HG02571 (cell line): Measurements from ENCODE around the gene ALPI.
"Not testable (repeated sequence)": the region's sequence is repeated elsewhere in the genome, so short reads cannot be mapped to it uniquely, and the experiment has no call there.

ENCODE experiments used
- ATAC-seq: cut with Tn5 transposase; IDR thresholded peaks from one replicate; pipeline ENCODE4 v1.9.1; 2021; ENCODE audit warnings: mild to moderate bottlenecking, moderate library complexity; ENCODE audit not compliant: unreplicated experiment

The ALPI gene

DNA sequence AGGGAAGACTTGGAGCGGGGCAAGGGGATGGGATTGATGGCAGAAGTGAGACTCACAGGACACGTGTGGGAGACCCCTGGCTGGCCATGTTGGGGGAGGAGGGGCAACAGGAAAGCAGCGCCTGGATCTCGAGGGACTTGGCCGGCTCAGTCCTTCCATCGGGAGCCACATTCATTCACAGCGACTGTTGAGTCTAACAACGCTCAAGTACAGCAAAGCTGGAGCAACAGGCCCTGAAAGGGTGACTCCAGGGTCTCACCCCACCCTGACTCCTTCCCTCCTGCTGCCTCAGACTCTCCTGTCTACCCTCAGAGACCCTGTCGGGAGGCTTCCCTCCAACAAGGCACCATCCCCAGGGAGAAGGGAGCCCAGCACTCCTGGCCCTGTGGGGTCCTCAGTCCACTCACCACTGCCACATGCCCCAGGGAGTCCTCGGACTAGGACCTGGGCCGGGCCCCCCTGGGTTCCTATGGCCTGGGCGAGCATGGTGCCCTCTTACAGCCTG, 14.8 kb upstream of the ALPI start:
- ATAC-seq, result no peak

DNA sequence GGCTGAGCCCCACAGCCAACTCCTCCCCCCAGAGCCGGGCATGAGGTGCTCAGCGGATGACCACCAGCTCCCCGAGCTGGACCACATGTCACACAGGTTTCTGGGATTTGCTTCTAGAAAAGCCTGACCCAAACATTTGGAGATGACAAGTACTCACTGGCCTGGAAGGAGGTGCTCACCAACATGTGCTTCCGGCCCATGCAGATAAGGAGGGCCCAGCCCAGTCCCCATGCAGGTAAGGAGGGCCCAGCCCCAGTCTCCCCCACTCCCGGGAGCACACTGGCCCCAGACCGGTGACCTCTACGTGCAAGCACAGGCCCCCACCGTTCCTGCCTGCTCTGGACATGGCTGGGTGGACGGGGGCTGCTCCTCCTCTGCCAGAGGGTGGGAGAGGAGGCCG, 14.0 kb upstream of the ALPI start:
- ATAC-seq, result not testable (repeated sequence)

DNA sequence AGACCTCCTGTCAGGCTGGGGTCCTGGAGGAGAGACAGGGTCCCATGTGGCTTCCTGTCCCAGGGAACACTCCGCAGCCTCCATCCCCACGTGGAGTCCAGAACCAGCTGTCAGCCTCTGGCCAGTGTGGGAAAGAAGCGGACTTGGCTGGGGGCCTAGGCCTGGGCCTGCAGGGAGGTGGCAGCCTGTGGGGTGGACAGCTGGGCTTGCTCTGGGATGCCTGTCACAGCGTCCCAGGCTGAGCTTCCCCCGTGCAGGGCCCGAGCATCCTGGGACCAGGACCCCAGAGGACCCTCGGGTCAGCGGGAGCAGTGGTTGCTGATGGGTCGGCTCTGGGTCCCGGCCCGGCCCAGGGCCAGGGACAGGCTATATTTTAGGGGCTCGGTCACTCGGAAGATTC, 13.5 kb upstream of the ALPI start:
- not testable (repeated sequence) for ATAC-seq

DNA sequence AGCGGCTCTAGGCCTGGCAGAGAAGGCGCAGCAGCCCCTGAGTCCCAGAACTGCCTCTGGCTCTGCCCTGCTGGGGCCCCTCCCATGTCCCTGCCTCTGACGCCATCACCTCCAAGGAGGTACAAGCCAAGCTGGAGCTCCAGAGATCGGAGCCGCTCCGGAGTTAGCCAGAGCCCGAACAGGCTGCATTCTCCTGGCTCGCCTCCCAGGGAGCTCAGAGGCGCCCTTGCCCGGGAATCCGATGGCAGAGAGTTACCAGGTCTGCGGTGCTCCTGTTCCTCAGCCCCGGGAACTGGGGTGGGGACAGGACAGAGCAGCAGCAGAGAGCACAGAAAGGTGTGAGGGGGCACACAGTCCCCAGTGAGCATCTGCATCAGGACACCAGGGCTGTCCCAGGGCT, 12.9 kb upstream of the ALPI start:
- ATAC-seq, result not testable (repeated sequence)

DNA sequence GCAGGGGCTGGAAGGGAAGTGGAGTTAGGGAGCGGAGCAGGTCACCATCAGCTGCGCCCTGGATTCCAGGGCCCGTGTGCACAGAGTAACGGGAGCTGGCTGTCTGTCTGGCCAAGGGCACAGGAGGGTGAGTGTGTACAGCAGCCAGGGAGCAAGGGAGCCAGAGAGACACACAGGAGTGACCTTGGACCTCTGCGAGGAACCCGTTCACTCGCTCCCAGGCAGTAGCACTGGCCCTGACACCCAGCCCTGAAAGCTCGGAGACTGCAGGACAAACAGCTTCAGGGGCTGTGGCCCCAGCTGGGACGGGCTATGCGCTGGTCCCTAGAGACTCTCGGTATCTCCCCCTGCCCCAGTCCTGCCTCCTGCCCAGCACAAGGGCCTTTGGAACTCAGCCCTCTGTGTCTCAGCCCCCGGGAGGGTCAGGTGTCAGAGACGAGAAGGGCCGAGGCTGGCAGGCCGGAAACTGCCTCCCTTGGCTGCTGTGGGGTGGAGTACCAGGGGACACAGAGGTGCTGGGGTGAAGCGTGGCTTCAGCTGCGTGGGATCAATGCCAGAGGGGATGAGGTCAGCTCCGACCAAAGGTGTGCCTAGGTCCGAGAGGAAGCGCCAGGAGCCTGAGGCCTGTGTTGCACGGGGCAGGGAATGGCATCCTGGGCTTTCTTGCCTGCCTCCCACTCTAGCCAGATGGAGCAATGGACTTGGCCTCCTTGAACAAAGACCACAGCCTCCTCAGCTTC, 12.1 kb upstream of the ALPI start:
- not testable (repeated sequence) for ATAC-seq

DNA sequence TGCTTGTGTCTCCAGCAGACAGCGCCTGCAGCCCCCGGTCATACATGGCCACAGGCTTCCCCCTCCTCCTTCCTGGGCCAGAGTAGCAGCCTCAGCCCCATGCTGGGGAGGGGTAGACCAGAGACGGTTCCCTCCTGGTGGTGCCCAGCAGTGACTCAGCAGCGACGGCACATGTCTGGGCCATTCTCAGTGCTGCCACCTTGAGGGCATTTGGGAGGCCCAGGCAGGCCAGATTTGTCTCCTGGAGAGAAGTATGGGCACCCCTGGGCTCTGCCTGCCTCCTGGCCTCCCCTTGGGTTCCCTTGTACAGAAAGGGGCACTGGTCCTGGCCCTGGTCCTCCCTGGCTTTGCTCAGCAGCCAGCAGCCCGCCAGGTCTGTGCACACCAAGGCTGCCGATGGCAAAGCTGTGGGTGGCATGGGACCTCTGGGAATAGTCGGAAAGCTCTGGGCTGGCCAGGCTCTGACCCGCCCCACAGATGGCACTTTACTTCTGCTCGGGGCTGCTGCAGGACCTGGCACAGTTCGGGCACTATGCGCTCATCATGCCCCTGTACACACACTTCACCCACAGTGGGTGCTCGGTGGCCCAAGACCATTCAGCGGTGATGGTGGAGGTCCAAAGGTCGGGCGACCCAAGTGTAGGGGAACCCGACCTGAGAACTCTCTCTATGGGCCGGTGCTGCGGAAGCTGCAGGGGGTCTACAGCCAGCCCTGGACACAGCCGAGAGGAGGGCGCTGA, 11.4 kb upstream of the ALPI start:
- ATAC-seq, result no peak

DNA sequence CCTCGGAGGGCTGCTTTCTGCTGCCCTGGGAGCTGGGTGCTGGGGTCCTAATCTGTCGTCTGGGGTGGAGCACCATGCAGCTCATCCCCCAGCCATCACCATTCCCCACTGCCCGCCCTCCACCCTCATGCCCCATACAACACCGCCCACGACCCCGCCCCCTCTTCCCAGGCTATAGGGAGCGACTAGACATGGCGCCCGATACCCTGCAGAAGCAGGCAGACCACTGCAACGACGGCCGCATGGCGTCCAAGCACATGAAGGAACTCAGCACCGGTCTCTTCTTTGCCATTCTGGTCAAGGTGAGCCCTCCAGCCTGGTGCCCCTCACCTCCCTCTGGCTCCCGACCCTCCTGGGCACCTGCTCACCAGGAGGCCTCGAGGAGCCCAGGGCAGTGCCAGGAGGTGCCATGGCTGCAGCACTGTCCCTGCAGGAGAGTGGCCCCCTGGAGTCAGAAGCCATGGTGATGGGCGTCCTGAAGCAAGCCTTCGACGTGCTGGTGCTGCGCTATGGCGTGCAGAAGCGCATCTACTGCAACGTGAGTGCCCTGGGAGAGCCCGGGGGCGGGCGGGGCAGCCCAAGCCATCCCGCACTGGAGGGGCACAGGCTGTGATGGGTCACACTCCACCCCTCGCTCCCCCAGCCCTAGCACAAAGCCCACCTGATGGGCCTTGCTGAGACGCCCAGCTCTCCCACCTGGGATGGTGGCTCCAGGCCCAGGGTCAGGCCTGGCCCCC, 10.6 kb upstream of the ALPI start:
- ATAC-seq, result not testable (repeated sequence)

DNA sequence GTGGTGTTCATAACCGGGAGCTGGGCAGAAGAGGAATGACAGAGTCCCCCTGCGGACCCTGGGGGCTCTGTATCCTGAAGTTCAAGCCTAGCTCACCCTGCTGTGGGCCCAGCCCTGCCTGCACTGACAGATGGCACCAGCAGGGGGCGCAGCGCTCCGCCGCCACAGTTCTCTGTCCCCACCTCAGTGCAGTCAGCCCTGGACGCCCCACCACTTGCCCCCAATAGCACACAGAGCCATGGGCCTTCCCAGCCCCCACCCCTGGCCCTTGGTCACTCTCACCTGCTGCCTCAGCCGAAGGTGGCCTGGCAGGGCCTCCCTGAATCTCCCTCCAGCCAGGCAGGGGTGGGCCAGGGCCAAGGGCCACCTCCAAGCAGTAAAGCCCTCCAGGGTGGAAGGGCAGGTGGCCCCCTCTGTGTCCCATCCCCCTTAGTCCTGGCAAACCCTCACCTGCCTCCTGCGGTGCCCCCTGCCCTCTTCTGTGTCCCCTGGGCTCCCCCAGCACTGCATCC, 9.6 kb upstream of the ALPI start:
- not testable (repeated sequence) for ATAC-seq

DNA sequence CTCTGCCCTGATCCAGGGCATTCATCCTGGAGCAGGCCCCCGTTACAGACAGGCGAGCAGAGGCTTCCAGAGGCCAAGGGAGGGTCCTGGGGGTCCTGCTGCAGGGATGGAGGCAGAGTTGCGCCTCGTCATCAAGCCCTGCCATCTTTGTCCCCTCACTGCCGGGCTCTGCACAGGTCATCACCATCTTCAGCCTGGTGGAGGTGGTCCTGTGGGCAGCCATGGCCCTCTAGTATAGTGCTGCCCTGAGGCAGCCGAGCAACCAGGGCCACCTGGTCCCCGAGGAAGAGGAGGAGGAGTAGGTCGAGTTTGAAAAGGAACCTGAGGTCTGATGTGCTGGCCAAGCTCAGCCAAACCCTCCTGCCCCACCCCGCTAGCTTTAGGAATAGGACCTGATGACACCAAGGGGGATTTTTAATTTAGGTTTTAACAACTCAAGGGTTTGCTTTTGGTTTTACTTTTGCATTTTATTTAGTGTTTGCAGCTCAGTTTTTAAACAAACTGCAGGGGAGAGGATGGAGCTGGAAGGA, 8.8 kb upstream of the ALPI start:
- no peak for ATAC-seq

DNA sequence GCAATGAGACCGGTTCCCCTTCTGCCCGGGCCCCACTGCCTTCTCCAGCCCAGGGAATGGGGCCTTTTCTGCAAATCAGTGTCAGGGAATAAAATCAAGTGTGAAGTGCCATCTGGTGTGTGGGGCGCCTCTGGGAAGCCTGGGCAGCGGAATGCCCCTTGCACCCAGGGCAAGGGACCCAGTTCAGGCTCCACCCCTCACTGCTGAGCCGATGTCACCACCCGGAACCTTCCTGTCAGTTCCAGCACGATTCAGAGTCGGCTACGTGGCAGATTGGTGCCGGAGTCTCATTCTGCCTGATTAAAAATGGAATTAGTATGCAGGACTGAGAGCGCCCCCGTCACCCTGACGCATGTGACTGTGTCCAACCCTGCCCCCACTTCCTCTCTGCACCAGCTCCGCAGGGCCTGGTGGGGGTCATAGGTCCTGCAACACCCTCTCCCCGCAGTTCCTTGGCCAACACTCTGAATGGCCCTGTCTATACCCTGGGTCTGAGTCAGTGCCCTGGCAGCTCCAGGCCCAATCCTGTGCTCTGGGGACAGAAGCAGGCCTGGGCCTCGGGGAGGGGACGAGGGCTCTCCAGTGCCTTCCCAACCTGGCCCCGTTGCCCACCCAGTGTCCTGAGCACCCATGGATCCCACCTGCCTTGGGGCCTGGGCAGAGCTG, 8.2 kb upstream of the ALPI start:
- no peak for ATAC-seq

DNA sequence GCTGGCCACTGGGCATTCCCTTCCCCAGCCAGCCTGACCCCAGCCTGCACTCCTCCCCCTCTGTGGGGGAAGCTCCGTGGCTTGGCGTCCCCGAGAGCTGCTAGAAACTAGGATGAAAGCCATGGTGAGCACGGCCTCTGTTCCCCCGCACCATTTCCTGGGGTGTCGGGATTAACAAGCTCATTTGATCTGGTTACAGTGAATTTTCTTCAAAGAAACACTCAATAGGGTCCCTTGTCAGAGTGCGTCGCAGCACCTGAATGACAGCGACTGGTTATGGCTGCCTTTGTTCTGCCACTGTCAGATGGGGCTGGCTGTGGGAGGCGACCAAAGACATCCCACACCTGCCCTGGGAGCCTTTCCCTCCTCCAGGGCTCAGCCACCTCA, 7.7 kb upstream of the ALPI start:
- no peak for ATAC-seq

DNA sequence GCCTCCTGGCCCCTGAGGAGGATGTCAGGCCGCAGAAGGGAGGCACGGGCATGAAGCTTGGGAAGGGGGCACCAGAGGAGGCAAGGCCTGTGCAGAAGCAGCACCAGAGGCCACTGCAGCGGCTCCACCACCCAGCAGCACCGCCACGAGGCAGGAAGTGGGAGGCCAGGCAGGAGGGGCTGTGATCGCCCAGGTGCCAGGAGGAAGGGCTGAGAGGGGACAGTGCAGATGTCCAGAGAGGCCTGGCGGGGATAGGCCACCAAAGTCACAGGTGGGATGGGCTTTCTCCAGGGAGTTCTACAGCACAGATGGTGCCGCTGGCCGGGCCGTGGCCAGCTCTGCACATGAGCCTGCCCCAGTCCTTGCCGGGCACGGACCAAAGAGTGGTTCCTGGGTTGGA, 6.0 kb upstream of the ALPI start:
- ATAC-seq, result no peak

DNA sequence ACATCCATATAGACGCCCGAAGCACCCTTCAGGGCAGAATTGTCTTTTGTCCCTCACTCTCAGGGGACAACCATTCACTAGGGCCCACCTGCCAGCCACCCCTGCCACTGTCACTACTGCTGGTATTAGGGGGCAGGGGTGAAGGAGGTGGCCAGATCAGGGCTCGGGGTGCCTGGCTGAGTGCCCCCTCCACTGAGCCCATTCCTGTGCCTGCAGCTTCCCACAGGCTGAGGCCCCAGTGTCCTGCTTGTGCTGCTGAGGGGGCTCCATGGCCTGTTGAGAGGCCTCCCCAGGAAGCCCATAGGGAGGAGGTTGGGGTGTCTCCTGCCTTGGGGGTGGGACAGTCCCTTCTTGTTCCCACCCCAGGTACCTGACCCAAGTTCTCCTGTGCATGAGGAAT, 4.3 kb upstream of the ALPI start:
- ATAC-seq, result not testable (repeated sequence)

DNA sequence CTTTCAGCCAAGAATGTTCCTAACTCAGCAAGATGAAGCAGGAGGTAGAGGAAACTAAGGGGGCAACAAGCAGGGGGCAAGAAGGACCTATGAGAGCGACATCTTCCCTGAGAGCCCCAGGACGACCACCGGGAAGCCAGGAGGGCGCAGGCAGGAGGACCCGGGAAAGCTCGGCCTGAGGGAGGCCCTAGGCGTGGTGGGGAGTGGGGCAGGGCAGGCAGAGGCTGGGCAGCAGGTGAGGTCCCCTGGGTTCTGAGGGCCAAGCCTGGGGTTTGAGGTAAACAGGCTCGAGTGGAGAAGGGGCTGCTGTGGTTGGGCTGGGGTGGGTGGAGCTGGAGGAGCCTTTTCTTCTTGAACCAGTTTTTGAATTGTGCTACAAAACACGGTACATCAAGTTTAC, 1.3 kb upstream of the ALPI start:
- ATAC-seq, result no peak

DNA sequence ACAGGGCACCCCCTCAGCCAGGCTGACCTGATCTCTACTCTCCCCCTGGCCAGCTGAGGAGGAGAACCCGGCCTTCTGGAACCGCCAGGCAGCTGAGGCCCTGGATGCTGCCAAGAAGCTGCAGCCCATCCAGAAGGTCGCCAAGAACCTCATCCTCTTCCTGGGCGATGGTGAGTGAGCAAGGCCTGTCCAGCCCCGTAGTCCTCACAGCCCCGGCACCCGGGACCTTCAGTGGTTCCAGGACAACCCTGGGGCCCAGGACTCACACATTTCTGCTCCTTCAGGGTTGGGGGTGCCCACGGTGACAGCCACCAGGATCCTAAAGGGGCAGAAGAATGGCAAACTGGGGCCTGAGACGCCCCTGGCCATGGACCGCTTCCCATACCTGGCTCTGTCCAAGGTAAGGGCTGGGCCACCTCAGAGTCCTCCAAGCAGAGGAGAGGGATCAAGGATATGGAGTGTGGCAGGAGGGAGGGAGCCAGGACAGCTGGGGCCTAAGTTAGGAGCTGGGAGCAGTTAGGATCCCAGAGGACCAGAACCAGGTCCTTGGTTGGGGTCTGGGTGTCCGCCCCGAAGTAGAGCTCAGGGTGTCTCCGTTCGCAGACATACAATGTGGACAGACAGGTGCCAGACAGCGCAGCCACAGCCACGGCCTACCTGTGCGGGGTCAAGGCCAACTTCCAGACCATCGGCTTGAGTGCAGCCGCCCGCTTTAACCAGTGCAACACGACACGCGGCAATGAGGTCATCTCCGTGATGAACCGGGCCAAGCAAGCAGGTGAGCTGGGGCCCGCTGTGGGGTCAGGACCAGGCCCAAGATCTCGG, 555 bp downstream of the ALPI start:
- ATAC-seq, result no peak

DNA sequence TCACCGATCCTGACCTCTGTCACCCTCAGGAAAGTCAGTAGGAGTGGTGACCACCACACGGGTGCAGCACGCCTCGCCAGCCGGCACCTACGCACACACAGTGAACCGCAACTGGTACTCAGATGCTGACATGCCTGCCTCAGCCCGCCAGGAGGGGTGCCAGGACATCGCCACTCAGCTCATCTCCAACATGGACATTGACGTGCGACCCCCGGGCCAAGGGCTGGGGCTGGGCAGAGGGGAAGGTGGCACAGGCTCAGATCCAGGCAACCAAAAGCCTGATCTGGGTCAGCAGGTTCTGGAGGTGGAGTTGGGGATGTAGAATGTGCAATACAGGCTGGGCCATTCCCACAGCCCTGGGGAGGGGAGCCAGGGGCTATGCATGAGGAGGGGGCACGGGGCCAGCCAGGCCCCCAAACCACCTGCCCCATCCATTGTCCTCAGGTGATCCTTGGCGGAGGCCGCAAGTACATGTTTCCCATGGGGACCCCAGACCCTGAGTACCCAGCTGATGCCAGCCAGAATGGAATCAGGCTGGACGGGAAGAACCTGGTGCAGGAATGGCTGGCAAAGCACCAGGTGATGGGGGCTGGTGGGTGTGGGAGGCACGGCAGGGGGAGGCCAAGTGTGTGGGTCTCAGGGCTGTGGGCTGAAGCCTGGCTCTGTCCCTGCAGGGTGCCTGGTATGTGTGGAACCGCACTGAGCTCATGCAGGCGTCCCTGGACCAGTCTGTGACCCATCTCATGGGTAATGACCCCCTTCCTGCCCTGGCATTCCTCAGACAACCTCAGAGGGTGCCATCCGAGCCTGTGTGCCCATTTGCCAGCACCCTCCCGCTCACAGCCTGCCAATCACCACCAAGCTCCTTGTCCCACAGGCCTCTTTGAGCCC, 1.4 kb downstream of the ALPI start:
- ATAC-seq, result no peak

DNA sequence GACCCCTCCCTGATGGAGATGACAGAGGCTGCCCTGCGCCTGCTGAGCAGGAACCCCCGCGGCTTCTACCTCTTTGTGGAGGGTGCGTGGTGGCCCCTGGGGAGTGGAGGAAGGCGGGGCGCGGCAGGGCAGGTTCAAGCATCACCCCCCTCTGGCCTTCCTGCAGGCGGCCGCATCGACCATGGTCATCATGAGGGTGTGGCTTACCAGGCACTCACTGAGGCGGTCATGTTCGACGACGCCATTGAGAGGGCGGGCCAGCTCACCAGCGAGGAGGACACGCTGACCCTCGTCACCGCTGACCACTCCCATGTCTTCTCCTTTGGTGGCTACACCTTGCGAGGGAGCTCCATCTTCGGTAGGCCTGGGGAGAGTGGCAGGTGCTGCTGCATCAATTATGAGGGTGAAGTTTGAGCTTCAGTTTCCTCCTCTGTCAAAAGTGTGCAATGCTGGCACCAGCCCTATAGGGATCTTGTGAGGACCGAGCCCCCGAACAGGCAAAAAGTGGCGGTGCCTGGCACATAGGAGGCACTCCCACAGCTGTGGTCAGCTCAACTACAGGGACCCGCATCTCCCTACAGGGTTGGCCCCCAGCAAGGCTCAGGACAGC, 2.2 kb downstream of the ALPI start:
- no peak for ATAC-seq

DNA sequence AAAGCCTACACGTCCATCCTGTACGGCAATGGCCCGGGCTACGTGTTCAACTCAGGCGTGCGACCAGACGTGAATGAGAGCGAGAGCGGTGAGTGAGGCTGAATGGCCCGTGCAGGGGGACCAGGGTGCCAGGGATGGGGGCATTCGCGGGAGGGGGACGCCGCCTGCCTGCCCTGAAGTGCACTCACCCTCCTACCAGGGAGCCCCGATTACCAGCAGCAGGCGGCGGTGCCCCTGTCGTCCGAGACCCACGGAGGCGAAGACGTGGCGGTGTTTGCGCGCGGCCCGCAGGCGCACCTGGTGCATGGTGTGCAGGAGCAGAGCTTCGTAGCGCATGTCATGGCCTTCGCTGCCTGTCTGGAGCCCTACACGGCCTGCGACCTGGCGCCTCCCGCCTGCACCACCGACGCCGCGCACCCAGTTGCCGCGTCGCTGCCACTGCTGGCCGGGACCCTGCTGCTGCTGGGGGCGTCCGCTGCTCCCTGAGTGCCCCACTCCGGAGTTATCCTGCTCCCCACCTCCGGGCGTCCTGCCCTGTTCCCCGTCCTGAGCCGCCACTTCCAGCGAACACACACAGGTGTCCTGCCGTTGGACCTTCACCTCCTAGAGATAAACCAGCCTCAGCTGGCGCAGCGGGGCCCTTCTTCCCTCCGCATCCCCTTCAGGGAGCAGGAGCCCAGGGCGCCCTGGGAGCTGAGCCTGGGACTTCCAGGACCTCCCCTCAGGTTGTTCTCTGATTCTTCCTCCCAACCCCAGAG, 2.9 kb downstream of the ALPI start:
- no peak for ATAC-seq
